AG04449 (cell line): ENCODE results near the gene ISM1.

Experiments used
- CTCF ChIA-PET: fragments of 350-600 bp; formaldehyde crosslinking; extraction: SDS; loops from one replicate; lab custom pipeline; 2021; ENCODE audit warnings: antibody characterized with exemption; lab: Yijun Ruan, JAX
- POLR2A ChIA-PET: fragments of 400-600, 350-600 bp; formaldehyde crosslinking; extraction: SDS; loops from one replicate; lab custom pipeline; 2020; ENCODE audit warnings: antibody characterized with exemption, inconsistent platforms; lab: Yijun Ruan, JAX
- DNase-seq: peaks from one replicate; pipeline ENCODE4 v3.0.0-alpha.2; 2010; ENCODE audit warnings: low read depth, low spot score
- H3K4me3 ChIP-seq: 2 replicates; pipeline ENCODE4 v1.5.1; 2011; ENCODE audit warnings: low read depth, mild to moderate bottlenecking, control low read depth, low read length
- TF ChIP-seq, protein P1 (sequence below): IDR thresholded peaks from one replicate; pipeline ENCODE4 v1.5.1; 2011; ENCODE audit warnings: mild to moderate bottlenecking, moderate library complexity, low read length, control low read depth, inconsistent platforms; ENCODE audit not compliant: insufficient read depth; ENCODE audit errors: missing control alignments

Gene ISM1

DNA sequence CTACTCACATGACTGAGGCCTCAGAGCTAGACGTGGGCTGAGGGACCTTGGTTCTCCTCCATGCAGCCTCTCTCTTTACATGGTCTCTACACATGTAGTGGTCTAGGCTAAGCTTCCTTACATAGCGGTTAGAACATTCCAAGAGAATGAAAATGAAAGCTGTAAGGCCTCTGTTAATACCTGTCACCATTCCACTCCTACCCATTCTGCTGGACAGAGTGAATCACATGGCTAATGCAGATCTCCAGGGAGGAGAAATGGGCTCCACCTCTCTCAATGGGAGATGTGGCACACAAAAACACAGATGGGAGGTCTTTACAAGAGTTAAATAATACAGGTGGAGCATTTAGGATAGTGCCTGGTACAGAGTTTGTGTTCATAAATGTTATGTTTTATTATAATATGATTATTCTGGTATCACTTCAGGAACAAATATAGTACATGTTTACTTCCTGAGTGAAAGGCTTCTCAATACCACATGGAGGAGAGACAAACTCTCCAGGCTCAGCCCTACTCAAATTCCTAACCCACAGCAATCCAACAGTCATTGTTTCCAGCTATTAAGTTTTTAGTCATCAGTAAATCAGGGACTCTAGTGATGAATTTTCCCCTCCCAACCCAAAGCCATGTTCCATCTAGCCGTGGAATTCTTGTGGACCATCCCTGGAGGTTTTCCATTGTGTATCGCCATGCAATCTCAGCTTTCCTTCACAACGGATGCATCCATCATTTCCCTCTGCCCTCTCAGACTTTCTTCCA is 57.9 kb downstream of the ISM1 start:
- ChIA-PET POLR2A (no interaction called here), CTCF (interaction anchor here (1.7 to 2.5 kb wide), 2 partner anchors 18 to 24 kb away, joined by 5 to 14 read pairs; no protein-coding TSS in a partner anchor)
- TF ChIP-seq, protein P1, sequence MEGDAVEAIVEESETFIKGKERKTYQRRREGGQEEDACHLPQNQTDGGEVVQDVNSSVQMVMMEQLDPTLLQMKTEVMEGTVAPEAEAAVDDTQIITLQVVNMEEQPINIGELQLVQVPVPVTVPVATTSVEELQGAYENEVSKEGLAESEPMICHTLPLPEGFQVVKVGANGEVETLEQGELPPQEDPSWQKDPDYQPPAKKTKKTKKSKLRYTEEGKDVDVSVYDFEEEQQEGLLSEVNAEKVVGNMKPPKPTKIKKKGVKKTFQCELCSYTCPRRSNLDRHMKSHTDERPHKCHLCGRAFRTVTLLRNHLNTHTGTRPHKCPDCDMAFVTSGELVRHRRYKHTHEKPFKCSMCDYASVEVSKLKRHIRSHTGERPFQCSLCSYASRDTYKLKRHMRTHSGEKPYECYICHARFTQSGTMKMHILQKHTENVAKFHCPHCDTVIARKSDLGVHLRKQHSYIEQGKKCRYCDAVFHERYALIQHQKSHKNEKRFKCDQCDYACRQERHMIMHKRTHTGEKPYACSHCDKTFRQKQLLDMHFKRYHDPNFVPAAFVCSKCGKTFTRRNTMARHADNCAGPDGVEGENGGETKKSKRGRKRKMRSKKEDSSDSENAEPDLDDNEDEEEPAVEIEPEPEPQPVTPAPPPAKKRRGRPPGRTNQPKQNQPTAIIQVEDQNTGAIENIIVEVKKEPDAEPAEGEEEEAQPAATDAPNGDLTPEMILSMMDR = no peak
- DNase-seq = no peak
- H3K4me3 ChIP-seq = no peak overlapping the region

DNA sequence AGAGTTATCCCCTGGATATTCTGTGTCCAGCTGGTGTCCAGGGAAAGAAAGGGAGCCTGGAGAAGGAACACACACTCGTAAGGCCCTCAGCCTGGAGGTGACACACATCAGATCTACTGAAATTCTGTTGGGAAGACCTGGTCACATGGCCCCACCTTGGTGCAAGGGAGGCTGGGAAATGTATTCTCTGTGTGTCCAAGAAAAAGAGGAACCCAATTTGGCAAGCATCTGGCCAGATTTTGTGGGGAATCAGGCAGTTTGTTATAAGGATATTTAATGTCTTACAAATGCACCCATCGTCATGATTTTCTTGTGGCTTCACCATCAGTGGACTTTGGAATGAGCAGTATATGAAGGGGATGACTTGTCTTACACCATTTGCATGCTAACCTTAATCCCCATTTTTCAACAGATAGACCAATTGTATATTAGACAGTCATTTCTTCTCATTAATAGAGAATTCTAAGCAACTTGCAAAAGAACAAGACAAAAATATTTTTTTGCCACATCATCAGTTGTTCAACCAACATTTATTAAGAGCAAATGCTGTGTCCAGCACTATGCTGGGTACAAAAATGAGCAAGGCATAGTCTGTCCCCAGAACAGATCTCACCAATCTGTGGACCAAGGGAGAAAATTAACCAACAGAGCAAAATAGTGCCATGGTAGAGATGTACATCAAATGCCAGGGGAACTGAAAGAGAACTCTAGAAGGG is 59.7 kb downstream of the ISM1 start:
- TF ChIP-seq, protein P1 = no peak
- POLR2A ChIA-PET = no interaction called here
- CTCF ChIA-PET = no interaction called here
- H3K4me3 ChIP-seq = no peak overlapping the region
- DNase-seq = no peak

DNA sequence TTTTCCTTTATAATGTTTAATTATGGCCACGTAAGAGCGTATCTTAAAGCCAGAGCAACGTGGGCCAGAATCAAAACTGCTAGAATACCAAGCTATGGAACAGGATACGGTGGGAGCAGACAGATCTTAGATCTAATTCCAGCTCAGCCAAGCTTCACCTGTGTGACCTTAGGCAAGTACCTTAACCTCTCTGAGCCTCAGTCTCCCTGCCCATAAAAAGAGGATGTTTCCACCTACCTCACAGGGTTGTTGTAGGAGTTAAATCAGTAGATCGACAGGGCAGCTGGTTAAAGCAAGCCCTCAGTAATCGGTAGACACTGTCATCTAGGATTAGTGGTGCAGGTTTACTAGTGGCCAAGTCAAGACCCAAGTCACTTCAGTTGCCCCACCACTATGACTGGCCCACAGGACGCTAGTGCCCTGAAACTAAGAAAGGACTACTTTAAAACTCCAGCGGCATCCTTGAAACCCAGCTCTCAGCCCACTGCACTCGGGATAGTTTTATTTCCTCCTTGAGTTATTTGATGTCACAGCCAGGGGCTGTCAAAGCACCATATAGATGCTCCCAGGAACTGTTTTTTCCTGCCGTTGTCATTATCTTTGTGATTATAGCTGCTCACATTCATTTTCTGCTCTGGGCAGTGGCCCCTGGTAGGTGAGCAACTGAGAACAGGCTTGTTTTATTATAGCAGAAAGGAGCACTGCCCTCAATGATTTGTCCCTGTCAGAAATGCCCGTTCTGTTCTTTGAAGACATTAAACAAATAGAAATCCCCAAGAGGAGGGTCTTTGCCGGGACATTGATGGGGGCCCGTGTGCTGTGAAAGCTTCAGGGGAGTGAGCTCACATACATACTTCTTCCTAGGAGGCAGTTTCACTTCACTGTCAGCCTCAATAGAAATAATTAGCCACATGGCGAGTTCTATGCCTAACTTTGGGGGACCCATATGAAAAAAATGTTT is 63.1 kb downstream of the ISM1 start:
- H3K4me3 ChIP-seq = no peak overlapping the region
- DNase-seq = no peak
- POLR2A ChIA-PET = no interaction called here
- TF ChIP-seq, protein P1 = no peak
- CTCF ChIA-PET = interaction anchor here (1.9 kb wide), 1 partner anchor 18 kb away, joined by 6 read pairs; no protein-coding TSS in a partner anchor

DNA sequence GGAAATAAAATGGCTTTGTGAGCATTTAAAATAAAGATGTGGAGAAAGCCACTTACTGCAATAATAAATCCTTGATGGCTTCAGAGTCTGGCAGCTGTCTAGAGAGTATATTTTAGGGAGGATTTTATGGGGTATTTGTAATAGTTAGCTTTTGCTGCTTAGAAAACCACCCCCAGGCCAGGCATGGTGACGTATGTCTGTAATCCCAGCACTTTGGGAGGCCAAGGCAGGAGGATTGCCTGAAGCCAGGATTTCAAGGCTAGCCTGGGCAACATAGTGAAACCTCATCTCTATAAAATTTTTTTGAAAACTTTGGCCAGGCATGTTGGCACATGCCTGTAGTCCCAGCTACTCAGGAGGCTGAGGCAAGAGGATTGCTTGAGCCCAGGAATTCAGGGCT is 63.8 kb downstream of the ISM1 start:
- TF ChIP-seq, protein P1 = no peak
- DNase-seq = no peak
- ChIA-PET CTCF (interaction anchor here (1.9 kb wide), 1 partner anchor 18 kb away, joined by 6 read pairs; no protein-coding TSS in a partner anchor), POLR2A (no interaction called here)
- H3K4me3 ChIP-seq = no peak overlapping the region

DNA sequence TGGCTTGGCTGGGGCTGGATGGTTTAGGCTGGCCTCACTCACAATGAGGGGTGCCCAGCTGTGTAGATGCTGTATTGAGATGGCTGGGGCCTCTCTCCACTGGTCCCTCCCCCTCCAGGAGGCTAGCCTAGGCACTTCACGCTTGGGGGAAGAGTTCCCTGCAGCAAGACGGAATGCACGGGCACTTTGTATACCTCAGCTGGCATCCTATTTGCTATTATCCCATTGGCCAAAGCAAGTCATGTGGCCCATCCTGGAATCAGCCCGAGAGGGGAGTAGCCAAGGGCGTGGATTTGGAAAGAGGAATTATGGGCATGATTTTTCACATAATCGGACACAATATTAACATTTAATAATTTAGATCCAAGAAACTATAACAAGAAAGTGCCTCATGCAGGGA is 64.3 kb downstream of the ISM1 start:
- no peak overlapping the region for H3K4me3 ChIP-seq
- TF ChIP-seq, protein P1 = no peak
- POLR2A ChIA-PET = no interaction called here
- DNase-seq = no peak
- CTCF ChIA-PET = no interaction called here
